Fibroblast of skin of right biceps (primary cell): ENCODE measurements around the gene RABGGTA.
A peak's percentile ranks its signal among the peaks of the same experiment; 100 is the strongest.

Source experiments
- DNase-seq: peaks from one replicate; pipeline ENCODE4 v3.0.0-alpha.2; 2013

RABGGTA gene

DNA sequence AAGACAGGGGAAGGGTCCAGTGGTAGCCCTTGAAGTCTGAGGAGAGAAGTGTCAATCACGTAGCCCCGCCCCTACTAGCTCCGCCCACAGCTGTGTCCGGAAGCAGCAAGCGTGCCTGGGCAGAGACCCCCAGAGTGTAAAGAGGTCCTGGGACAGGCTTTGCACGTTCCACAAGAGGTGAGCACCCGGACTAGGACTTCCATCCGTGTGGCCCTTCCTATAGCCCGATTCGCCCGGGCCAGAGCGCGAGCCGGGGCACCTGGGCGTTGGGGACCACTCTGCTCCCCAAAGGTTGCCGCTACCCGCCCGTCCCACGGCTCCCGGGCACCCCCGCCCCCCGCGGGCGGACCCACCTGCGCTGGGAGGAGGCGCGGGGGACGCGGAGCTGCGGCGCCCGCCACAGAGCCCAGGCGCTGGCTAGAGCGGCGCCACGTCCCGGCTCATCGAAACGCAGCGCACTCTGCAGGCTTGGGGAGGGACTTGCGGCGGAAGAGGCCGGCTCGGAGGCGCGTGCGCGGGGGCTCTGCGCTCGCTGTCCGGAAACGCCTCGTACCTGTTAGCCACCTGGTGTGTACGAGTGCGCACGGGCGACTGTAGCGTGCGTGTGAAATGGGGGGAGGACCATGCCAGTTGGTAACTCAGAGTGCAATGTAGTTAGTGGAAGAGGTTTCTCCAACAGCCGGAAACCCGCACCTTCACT, at the start of gene RABGGTA:
Gene RABGGTA (minus strand): TSS at position 464 of the 700 bp plus-strand sequence. CDS start 482 bp downstream, outside the sequence.
- DNase-seq = peak; percentile 88

DNA sequence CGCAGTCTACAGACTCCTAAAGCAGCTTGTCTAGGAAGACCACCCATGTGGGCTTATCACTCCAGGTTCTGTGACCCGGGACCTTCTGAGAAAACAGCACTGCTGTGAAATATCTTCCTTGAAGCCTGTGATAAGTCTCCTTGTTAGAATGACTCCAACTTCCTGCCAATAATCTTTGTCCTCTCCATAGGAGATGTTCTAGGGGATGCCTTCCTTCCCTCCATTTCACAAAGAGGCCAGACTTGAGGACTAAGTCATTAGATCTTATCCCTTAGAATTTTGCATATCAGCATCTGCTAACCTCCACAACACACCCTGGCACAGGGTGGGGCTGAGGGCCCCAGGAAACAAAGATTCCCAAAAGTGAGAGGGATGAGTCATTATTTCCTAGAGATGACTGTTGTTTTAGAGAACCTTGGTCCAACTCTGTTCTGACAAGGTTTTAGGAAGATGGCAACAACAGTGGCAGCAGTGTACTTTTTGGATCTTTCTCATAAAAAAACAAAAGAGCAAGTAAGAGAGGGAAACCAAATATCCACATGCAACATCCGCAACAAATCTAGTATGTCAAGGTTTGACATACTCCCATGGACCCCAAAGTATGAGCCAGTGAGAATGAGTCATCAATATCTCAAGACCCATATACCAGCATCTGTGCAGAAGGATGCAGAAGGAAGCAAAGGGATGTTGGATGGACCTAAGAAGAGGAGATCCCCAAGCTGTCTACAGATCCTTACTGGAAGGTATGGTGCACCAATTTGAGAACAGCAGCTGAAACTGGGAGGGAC, 45.9 kb upstream of the RABGGTA start:
- DNase-seq = peak; percentile 49

DNA sequence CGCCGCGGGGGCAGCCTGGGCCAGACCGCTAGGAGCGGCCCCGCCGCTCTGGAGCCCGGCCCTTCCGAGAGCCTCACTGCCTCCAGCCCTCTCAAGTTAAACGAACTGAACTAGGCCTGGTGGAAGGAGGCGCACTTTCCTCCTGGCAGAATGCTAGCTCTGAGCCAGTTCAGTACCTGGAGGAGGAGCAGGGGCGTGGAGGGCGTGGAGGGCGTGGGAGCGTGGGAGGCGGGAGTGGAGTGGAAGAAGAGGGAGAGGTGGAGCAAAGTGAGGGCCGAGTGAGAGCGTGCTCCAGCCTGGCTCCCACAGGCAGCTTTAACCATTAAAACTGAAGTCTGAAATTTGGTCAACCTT, 45.2 kb upstream of the RABGGTA start:
- no peak for DNase-seq

DNA sequence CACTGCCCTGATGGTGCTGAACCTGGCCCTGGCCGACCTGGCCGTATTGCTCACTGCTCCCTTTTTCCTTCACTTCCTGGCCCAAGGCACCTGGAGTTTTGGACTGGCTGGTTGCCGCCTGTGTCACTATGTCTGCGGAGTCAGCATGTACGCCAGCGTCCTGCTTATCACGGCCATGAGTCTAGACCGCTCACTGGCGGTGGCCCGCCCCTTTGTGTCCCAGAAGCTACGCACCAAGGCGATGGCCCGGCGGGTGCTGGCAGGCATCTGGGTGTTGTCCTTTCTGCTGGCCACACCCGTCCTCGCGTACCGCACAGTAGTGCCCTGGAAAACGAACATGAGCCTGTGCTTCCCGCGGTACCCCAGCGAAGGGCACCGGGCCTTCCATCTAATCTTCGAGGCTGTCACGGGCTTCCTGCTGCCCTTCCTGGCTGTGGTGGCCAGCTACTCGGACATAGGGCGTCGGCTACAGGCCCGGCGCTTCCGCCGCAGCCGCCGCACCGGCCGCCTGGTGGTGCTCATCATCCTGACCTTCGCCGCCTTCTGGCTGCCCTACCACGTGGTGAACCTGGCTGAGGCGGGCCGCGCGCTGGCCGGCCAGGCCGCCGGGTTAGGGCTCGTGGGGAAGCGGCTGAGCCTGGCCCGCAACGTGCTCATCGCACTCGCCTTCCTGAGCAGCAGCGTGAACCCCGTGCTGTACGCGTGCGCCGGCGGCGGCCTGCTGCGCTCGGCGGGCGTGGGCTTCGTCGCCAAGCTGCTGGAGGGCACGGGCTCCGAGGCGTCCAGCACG, 44.6 kb upstream of the RABGGTA start:
- DNase-seq = no peak

GRCh38 chr14:24315243-24315806, 43.9 kb upstream of the RABGGTA start:
- no peak for DNase-seq

- DNase-seq = no peak
Measured at GRCh38 chr14:24314377-24315193, 43.2 kb upstream of the RABGGTA start.

DNA sequence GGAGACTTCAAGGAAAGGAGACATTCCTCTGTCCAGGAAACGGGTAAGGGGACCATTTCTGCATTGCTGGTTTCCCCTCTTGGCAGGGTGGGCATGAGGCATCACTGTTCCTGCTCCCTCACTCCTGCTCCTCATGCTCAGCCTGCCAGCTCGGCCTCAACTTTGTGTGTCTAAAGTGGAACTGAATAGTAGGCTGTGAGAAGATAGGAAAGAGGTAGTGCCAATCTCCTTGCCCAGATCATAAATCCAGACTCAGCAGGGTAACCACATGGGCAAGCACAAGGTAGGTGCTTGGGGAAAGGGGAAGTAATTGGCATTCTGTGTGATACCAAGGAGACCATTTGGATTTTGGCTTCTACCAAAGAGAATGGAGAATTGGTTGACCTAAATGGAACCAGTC, 42.5 kb upstream of the RABGGTA start:
- no peak for DNase-seq

DNA sequence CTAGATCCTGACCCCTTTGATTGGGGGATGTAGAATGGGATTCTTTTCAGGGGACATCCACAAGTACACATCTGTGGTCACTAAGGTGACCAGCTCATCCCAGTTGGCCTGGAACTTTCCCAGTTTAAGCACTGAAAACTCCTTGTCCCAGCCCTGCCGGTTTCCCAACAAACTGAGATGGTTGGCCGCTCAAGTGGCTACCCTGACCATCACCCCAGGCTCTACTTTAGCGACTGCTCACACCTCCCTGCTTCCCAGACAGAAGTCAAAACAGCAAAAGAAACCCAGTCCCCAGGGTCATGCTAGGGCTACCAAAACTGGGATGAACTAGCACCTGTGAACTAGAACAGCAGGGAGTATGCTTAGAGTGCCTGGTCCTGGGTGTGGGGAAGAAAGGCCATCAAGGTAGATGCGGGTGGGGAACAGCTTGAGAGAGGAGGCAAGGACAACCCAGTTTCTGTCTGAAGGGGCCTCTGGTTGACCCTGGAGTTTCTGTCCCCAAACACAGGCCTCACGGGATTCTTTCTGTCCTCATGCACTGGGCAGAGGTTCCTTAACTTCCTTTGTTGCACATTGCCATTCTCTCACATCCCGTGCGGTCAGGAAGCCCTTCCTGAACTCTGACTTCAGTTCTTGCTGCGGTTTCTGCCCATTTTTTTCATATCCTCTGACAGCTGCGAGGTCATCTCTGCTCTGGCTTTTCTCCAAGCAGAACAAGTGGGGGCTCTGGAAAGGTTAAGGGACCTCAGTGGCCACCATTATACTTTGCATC, 41.5 kb upstream of the RABGGTA start:
- no peak for DNase-seq

- no peak for DNase-seq
Measured at GRCh38 chr14:24311837-24312615, 40.6 kb upstream of the RABGGTA start.

GRCh38 chr14:24310646-24311604, 39.5 kb upstream of the RABGGTA start, which contains the start of gene LTB4R:
TSS of gene LTB4R (plus strand) at chr14:24311502. CDS start at chr14:24315652, 4,150 bp downstream.
- peak; percentile 73 for DNase-seq

- no peak for DNase-seq
Measured at GRCh38 chr14:24310265-24310645, 38.9 kb upstream of the RABGGTA start.

DNA sequence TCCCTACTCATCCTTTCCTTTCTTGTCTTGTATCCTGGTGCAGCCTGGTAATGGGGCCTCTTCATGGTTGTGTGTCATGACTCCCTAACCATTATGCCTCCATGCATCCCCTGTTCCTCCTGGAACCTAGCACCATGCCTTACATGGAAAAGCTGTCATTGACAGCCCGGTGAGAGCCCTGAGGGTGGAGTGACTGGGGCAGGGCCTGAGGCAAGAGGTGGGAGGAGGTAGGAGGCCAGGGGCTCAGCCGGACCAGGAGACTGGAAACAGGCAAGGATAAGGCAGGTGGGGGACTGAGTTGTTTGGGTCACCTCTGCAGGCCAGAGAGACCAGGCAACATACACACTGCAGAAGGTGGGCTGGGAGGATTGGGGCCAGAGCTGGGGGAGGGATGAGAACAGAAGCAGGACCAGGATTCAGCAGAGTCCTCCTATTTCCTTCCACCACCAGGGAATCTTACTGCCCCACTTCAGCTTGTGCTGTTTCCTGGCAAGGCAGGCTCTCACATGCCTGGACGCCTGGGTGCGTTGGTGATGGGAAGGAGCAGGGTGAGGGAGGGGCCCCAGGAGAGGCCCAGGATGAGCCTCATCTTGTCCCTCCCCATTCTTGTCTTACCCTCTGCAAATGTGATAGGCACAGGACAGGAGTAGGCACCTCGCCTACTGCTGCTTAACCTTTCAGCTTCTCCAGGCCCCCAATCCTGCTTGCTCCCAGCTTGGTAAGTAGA, 38.3 kb upstream of the RABGGTA start, which contains the start of gene LTB4R2:
Gene LTB4R2 (plus strand): TSS at position 603 of the 727 bp plus-strand sequence. CDS start 525 bp downstream, outside the sequence.
- no peak for DNase-seq

GRCh38 chr14:24308342-24309124, 37.1 kb upstream of the RABGGTA start:
- DNase-seq = no peak

GRCh38 chr14:24307575-24308341, 36.4 kb upstream of the RABGGTA start, which contains the start of gene CIDEB:
TSS of gene CIDEB (minus strand) at chr14:24307977. CDS start at chr14:24307858, 119 bp downstream.
- peak; percentile 53 for DNase-seq

GRCh38 chr14:24307156-24307574, 35.8 kb upstream of the RABGGTA start:
- DNase-seq = no peak

DNA sequence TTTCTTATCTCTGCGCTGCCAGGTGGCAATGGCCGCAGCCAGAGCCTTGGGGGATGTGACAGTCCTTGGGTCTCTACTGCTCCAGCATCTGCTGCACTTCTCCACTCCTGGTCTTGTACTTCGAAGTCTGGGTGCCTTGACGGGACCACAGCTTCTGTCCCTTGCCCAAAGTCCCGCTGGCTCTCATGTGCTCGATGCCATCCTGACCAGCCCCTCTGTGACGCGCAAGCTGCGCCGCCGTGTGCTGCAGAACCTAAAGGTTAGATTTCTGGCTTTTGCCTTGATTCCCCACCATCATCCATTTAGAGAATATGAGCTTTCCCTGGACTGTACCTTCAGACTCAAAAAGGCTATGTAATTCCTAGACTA, 32.6 kb upstream of the RABGGTA start:
- no peak for DNase-seq
